GM19238 (cell line): ENCODE data around the gene RYR2.
"Not testable (repeated sequence)": the region's sequence is repeated elsewhere in the genome, so short reads cannot be mapped to it uniquely, and the experiment has no call there.

Experiments
- DNase-seq: peaks from one replicate; pipeline ENCODE4 v3.0.0; 2011; ENCODE audit warnings: low spot score; ENCODE audit not compliant: insufficient read length

RYR2 gene

GRCh38 chr1:237249120-237249519 is 207.1 kb downstream of the RYR2 start:
- no peak for DNase-seq

DNA sequence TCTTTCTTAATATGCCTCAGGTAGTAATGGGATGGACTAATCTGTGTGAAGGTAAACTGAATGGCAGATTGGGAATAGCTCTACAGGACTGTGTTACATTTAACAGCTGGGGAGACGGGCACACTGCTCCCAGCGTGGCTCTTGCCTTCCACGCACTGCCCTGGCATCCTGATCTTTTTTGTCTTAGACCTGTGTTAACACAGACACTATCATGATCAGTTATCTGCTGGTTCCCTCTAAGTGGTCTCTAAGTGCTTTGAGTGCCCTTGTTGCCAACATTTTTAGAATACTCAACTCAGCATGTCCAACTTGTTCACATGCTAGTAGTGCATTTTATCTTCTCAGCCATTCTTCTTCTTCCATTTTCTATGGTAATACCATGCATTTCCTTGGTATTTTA is 208.1 kb downstream of the RYR2 start:
- DNase-seq: no peak

DNA sequence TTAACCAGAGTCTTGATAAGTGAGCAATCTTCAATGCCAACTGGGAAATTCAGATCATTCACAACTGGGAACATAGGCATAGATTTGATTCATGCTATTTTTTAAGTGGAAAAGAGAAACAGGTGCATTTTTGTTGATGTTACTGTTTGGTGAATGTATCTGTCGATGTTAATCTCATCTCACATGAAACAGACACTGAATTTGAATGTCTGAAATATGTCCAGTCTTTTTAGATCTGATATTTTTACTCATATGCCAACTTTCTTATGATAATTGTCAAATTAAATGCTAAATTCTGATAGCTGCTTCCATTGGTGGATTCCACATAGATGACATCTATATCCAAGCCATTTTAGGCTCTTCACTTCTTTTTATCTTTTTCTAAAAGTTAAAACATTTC is 213.1 kb downstream of the RYR2 start:
- no peak for DNase-seq

GRCh38 chr1:237258871-237259270 is 216.9 kb downstream of the RYR2 start:
- DNase-seq: no peak

DNA sequence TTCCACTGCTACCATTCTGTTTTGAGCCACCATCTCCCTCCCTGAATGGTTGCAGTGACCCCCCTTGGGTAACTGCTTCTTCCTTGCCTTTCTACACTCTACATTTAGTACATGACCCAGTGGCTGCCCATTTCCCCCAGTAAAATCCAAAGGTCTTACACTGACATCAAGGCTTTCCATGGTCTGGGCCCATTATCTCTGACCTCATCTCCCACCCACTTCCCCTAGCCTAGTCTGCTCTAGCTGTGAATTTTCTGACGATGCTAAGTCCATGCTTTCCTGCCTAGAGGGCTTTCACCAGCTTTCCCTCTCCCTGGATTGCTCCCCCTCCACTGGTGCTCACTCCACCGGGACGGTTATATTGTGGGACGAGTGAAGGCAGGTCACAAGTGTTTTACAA is 219.2 kb downstream of the RYR2 start:
- no peak for DNase-seq

- DNase-seq: no peak
Measured at GRCh38 chr1:237267743-237268142, 225.8 kb downstream of the RYR2 start.

DNA sequence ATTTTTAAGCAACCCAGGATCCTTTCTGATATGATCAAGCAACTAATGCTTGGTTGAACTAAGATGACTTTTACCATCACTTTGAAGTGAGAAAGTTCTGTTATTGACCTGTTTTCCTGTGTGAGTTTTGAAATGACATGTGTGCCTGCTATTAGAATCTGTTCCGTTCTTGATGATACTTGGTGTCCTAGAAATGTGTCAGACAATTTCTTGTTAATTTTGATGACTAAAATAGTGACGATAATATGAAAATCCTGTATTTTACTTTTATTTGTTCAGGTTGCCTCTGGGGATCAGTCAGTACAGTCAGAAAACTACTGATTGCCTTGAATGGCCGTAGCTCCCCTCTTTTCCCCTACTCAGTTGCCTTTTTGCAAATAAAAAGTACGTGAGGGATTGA is 228.0 kb downstream of the RYR2 start:
- no peak for DNase-seq

- no peak for DNase-seq
Measured at GRCh38 chr1:237270353-237270752, 228.4 kb downstream of the RYR2 start.

- not testable (repeated sequence) for DNase-seq
Measured at GRCh38 chr1:237277994-237278393, 236.0 kb downstream of the RYR2 start.

- DNase-seq: no peak
Measured at GRCh38 chr1:237279629-237280028, 237.6 kb downstream of the RYR2 start.

GRCh38 chr1:237281481-237281880 is 239.5 kb downstream of the RYR2 start:
- no peak for DNase-seq

- no peak for DNase-seq
Measured at GRCh38 chr1:237282208-237282783, 240.3 kb downstream of the RYR2 start.

- DNase-seq: no peak
Measured at GRCh38 chr1:237287876-237288521, 246.0 kb downstream of the RYR2 start.

- DNase-seq: no peak
Measured at GRCh38 chr1:237293804-237294203, 251.8 kb downstream of the RYR2 start.

GRCh38 chr1:237296861-237297260 is 254.9 kb downstream of the RYR2 start:
- DNase-seq: no peak

DNA sequence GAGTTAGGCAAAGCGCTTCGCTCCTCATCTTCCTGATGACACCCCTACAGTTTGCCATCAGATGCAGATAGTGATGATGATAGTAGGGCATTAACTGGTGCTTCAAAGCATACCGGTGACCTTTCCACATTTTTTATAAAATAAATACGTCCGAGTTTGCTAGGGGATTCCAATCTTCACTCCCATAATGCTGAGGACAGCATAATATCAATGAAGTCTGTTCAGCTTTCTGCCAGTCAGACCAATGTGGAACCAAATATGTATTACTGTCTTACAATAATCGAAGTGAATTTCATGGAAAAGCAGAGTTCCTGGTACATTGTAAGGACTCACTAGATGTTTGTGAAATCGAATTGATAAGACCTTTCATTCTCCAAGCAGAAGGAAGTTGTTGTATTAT is 258.7 kb downstream of the RYR2 start:
- no peak for DNase-seq

DNA sequence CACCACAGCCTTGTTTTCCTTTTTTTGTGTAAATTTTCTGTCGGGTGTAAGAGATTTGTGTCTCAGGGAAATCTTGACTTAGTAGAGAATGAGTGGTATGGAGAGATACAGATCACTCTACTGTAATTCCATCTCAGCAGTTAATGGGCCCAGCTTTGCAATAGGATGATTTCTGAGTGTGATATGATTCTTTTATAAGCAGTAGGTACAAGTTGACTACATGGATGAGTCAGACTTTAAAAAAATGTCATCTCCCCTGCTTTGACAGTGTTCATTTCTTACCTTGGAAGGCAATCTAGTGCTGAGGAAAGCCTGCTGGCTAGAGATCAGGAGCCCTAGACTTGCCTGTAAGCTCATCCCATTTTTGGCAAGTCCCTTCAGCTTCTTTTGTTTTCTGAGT is 261.9 kb downstream of the RYR2 start:
- DNase-seq: no peak

DNA sequence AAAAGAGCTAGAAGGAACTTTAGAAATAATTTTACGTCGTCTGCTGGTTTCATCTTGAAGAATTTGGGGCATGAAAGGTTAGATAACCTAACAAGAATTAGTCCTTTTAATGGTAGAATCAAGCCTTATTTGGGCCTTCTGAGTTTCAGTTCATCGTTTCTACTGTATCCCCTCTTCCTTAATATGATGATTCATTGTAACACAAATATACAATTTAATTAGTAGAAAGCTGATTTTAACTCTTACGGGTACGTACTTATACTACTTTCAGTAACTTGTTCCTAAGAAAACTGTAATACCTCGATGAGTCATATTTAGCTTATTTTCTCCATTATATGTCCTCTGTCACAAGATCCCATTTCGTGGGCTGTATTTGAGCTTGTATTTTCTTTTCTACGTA is 264.7 kb downstream of the RYR2 start:
- DNase-seq: no peak

- no peak for DNase-seq
Measured at GRCh38 chr1:237309595-237310118, 267.7 kb downstream of the RYR2 start.

DNA sequence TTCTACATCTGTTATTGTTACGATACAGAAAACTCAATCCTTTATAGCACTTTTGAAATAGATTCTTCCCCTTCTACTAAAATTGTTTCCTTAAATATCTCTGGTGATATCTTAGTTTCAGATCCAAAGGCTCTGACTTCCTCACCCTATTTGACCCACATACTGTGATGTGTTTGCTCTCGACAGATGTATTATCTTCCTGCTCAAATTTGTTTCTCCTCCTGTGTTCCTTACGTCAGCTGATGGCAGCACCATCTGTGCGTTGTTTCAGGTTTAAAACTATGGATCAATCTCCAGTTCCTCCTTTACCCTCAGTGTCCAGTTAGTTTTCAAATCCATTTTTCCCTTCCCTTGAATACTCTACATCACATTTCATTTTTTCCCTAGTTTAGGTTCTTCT is 274.4 kb downstream of the RYR2 start:
- no peak for DNase-seq

DNA sequence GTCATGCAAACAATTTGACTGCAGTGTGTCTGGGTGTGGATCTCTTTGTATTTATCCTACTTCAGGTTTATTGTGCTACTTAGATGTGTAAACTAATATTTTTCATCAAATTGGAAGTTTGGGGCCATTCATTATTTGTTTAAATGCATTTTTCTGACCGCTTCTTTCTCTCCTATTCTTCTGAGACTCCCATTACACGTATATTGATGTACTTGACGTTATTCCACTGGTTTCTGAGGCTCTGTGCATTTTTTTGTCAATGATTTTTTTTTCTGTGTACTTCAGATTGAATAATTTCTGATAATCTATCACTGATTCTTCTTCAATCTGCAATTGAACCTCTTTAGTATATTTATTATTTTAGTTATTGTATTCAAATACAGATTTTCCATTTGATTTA is 276.8 kb downstream of the RYR2 start:
- DNase-seq: no peak

DNA sequence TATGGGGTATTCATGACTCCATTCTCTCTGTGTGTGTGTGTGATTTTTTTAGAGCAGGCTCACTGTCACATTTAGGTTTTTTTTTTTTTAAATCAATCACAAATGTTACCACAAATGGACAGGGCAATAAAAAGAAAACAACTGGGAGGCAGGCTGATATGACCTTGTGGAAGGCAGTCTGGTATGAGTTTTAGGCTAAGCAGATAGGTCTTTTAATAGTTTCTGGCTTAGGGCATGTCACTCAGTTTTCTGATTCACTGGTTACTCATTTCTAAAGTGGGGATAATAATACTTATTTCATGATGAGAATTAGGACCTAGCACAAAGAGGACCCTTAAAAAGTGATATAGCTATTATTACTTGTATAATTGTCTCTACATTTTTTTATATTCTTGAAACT is 278.9 kb downstream of the RYR2 start:
- no peak for DNase-seq

- DNase-seq: no peak
Measured at GRCh38 chr1:237324226-237324625, 282.2 kb downstream of the RYR2 start.
